HCT116 (cell line): ENCODE measurements around the gene CSNK2A2. TPM values are rescaled to one million over a fixed set of nuclear protein-coding genes. Genes with fewer than 3 reads are reported as not detected.
A peak's percentile ranks its signal among the peaks of the same experiment; 100 is the strongest.

Source experiments
- ATAC-seq: fragments of 200-7000 bp; cut with Tn5 transposase; 2 replicates; pipeline ENCODE4 v1.9.1; 2020; ENCODE audit warnings: mild to moderate bottlenecking, moderate library complexity
- BruUV-seq: library from RNA; stranded (reverse); fragments of 400-500 nt; replicated peaks from 2 replicates; lab custom pipeline; 2021; lab: Mats Ljungman, UMichigan
- CTCF ChIA-PET: fragments of 300-600 bp; sonication (Branson Sonifier 250); formaldehyde crosslinking; loops from one replicate; lab custom pipeline; 2021; ENCODE audit warnings: antibody characterized with exemption; lab: Charles Lee
- POLR2A ChIA-PET: fragments of 300-600, 350-600 bp; sonication (Branson Sonifier 250); formaldehyde crosslinking; loops from one replicate; lab custom pipeline; 2021; ENCODE audit warnings: antibody characterized with exemption; lab: Charles Lee
- RAD21 ChIA-PET, 2 experiments: fragments of 300-600 bp; sonication (Branson Sonifier 250); formaldehyde crosslinking; loops; one replicate each; lab custom pipeline; 2023; ENCODE audit warnings: low total read pairs in 2 of 2; ENCODE audit not compliant: uncharacterized antibody in 2 of 2, unreplicated experiment in 2 of 2, low non-redundant PET in 1 of 2; lab: Charles Lee
- DNase-seq: peaks from one replicate; pipeline ENCODE4 v3.0.0-alpha.2; 2010; ENCODE audit warnings: low read depth, low spot score
- H2AFZ ChIP-seq: fragments of 200-600 bp; shearing (Covaris generic), sonication (generic); 2 replicates; pipeline ENCODE4 v1.6.1; 2017; ENCODE audit warnings: low read depth, mixed run types, mixed read lengths, antibody characterized with exemption, low read length; ENCODE audit not compliant: poor library complexity, severe bottlenecking
- H3K27ac ChIP-seq: 2 replicates; pipeline ENCODE4 v1.5.1; 2012; ENCODE audit warnings: low read depth, low read length
- H3K27me3 ChIP-seq: fragments of 200-600 bp; sonication (generic); 2 replicates; pipeline ENCODE4 v1.6.1; 2016; ENCODE audit warnings: mixed run types, low read length, mixed read lengths; ENCODE audit not compliant: insufficient read depth
- H3K36me3 ChIP-seq, 2 experiments: fragments of 200-500 bp in 1 of 2; fragments of 200-600 bp in 1 of 2; sonication (Bioruptor generic) in 1 of 2; sonication (generic) in 1 of 2; 2 replicates each; pipeline versions ENCODE4 v1.5.1 to v1.6.1; 2014 to 2016; ENCODE audit warnings: low read length in 2 of 2, inconsistent platforms in 1 of 2, mixed read lengths in 1 of 2, mixed run types in 1 of 2; ENCODE audit not compliant: insufficient read depth in 2 of 2, control insufficient read depth in 1 of 2
- H3K4me1 ChIP-seq, 2 experiments: fragments of 200-600 bp in 1 of 2; sonication (generic) in 1 of 2; 2 replicates each; pipeline versions ENCODE4 v1.5.1 to v1.6.1; 2012 to 2017; ENCODE audit warnings: low read length in 2 of 2, inconsistent platforms in 1 of 2, mild to moderate bottlenecking in 1 of 2, mixed read lengths in 1 of 2, mixed run types in 1 of 2, moderate library complexity in 1 of 2; ENCODE audit not compliant: insufficient read depth in 2 of 2, control insufficient read depth in 1 of 2
- H3K4me2 ChIP-seq: fragments of 200-600 bp; sonication (generic); 2 replicates; pipeline ENCODE4 v1.6.1; 2017; ENCODE audit warnings: mixed run types, low read length, mixed read lengths
- H3K4me3 ChIP-seq, 2 experiments: fragments of 200-600 bp in 1 of 2; sonication (generic) in 1 of 2; replicated peaks in 1 of 2; 2 replicates each; pipeline ENCODE4 v1.5.1; 2011 to 2016; ENCODE audit warnings: low read length in 2 of 2, control low read depth in 1 of 2, low read depth in 1 of 2, mild to moderate bottlenecking in 1 of 2, mixed read lengths in 1 of 2, mixed run types in 1 of 2
- H3K79me2 ChIP-seq: fragments of 200-600 bp; sonication (generic); 2 replicates; pipeline ENCODE4 v1.6.1; 2017; ENCODE audit warnings: mild to moderate bottlenecking, mixed run types, low read length, moderate library complexity, mixed read lengths; ENCODE audit not compliant: insufficient read depth
- H3K9ac ChIP-seq: fragments of 200-600 bp; sonication (generic); 2 replicates; pipeline ENCODE4 v1.6.1; 2016; ENCODE audit warnings: low read length, mixed read lengths
- H3K9me2 ChIP-seq: fragments of 200-600 bp; sonication (generic), shearing (Covaris generic); 2 replicates; pipeline ENCODE4 v1.6.1; 2017; ENCODE audit warnings: mixed run types, mild to moderate bottlenecking, moderate library complexity; ENCODE audit not compliant: insufficient read depth
- H3K9me3 ChIP-seq, 2 experiments: fragments of 200-500 bp in 1 of 2; fragments of 200-600 bp in 1 of 2; sonication (Bioruptor generic) in 1 of 2; sonication (generic) in 1 of 2; 2 replicates each; pipeline ENCODE4 v1.6.1; 2014 to 2017; ENCODE audit warnings: low read length in 2 of 2, mixed read lengths in 2 of 2, inconsistent platforms in 1 of 2, low read depth in 1 of 2, mild to moderate bottlenecking in 1 of 2, mixed run types in 1 of 2, moderate library complexity in 1 of 2; ENCODE audit not compliant: control insufficient read depth in 1 of 2, insufficient read depth in 1 of 2
- H4K20me1 ChIP-seq: fragments of 200-600 bp; sonication (generic), shearing (Covaris generic); 2 replicates; pipeline ENCODE4 v1.6.1; 2017; ENCODE audit warnings: mixed run types, mild to moderate bottlenecking, moderate library complexity; ENCODE audit not compliant: insufficient read depth
- EZH2 ChIP-seq: fragments of 200-600 bp; sonication (generic); IDR thresholded peaks from 2 replicates; pipeline ENCODE4 v1.6.1; 2017; ENCODE audit warnings: antibody characterized with exemption, mixed run types
- FOSL1 ChIP-seq: IDR thresholded peaks from 2 replicates; pipeline ENCODE4 v1.6.1; 2012; ENCODE audit warnings: low read depth
- TCF7L2 ChIP-seq: IDR thresholded peaks from 2 replicates; pipeline ENCODE4 v1.7.0; 2011; ENCODE audit warnings: borderline replicate concordance, inconsistent platforms; ENCODE audit not compliant: insufficient read depth, insufficient read length; ENCODE audit errors: extremely low read depth
- intact Hi-C: fragments of 100-400 bp; cut with micrococcal nuclease; formaldehyde crosslinking; loops from 2 replicates; pipeline ENCODE4 v1.10.0; 2022
- total RNA-seq: library from RNA; stranded (reverse); gene quantifications from one replicate; pipeline ENCODE4 v1.2.1, GENCODE V29; 2021; ENCODE audit not compliant: unreplicated experiment
- TF ChIP-seq, protein P1 (sequence below): IDR thresholded peaks from 2 replicates; pipeline ENCODE4 v1.6.1; 2011; ENCODE audit warnings: mild to moderate bottlenecking, low read length, moderate library complexity; ENCODE audit not compliant: insufficient replicate concordance; ENCODE audit errors: extremely low read depth
- TF ChIP-seq, protein P2 (sequence below): IDR thresholded peaks from 2 replicates; pipeline ENCODE4 v1.6.1; 2012; ENCODE audit warnings: low read depth

CSNK2A2 gene
- total RNA-seq, 1 experiment from 2014 or later: 97.7 TPM

GRCh38 chr16:58195344-58195743, 2.6 kb downstream of the CSNK2A2 start:
- H4K20me1 ChIP-seq: peaks cover 4% of the 10 kb centered on the region; the same call in 1 of the 2 replicates
- CTCF ChIA-PET: no interaction called here
- no peak overlapping the region for H3K4me3 ChIP-seq
- H3K27ac ChIP-seq: no peak overlapping the region
- TF ChIP-seq, protein P1, sequence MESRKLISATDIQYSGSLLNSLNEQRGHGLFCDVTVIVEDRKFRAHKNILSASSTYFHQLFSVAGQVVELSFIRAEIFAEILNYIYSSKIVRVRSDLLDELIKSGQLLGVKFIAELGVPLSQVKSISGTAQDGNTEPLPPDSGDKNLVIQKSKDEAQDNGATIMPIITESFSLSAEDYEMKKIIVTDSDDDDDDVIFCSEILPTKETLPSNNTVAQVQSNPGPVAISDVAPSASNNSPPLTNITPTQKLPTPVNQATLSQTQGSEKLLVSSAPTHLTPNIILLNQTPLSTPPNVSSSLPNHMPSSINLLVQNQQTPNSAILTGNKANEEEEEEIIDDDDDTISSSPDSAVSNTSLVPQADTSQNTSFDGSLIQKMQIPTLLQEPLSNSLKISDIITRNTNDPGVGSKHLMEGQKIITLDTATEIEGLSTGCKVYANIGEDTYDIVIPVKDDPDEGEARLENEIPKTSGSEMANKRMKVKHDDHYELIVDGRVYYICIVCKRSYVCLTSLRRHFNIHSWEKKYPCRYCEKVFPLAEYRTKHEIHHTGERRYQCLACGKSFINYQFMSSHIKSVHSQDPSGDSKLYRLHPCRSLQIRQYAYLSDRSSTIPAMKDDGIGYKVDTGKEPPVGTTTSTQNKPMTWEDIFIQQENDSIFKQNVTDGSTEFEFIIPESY: no peak
- TF ChIP-seq, protein P2, sequence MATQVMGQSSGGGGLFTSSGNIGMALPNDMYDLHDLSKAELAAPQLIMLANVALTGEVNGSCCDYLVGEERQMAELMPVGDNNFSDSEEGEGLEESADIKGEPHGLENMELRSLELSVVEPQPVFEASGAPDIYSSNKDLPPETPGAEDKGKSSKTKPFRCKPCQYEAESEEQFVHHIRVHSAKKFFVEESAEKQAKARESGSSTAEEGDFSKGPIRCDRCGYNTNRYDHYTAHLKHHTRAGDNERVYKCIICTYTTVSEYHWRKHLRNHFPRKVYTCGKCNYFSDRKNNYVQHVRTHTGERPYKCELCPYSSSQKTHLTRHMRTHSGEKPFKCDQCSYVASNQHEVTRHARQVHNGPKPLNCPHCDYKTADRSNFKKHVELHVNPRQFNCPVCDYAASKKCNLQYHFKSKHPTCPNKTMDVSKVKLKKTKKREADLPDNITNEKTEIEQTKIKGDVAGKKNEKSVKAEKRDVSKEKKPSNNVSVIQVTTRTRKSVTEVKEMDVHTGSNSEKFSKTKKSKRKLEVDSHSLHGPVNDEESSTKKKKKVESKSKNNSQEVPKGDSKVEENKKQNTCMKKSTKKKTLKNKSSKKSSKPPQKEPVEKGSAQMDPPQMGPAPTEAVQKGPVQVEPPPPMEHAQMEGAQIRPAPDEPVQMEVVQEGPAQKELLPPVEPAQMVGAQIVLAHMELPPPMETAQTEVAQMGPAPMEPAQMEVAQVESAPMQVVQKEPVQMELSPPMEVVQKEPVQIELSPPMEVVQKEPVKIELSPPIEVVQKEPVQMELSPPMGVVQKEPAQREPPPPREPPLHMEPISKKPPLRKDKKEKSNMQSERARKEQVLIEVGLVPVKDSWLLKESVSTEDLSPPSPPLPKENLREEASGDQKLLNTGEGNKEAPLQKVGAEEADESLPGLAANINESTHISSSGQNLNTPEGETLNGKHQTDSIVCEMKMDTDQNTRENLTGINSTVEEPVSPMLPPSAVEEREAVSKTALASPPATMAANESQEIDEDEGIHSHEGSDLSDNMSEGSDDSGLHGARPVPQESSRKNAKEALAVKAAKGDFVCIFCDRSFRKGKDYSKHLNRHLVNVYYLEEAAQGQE: no peak
- TF ChIP-seq TCF7L2: no peak
- no peak for TF ChIP-seq EZH2
- no peak for TF ChIP-seq FOSL1
- TF ChIP-seq, all 23 proteins: peak for 0
- DNase-seq (no peak), ATAC-seq (no peak)
- ChIA-PET RAD21 (no interaction called here), POLR2A (no interaction called here)
- H3K4me2 ChIP-seq: no peak overlapping the region
- H3K9ac ChIP-seq: no peak overlapping the region
- no peak overlapping the region for H2AFZ ChIP-seq
- no peaks in the 10 kb centered on the region for H3K9me2 ChIP-seq
- BruUV-seq: TSS peak; percentile 40
- H3K4me1 ChIP-seq: peaks cover 13 to 19% of the 10 kb centered on the region in 2 experiments
- no peaks in the 10 kb centered on the region for H3K9me3 ChIP-seq
- intact Hi-C loops: loop anchor here (5.0 kb wide), 1 partner anchor 173 kb away; no protein-coding TSS in a partner anchor
- H3K79me2 ChIP-seq: peaks cover 71% of the 10 kb centered on the region
- peaks cover 46 to 48% of the 10 kb centered on the region in 2 experiments for H3K36me3 ChIP-seq
- H3K27me3 ChIP-seq: no peaks in the 10 kb centered on the region
